ENCODE data around the gene FAM234B. TPM values are rescaled to one million over a fixed set of nuclear protein-coding genes. Genes with fewer than 3 reads are reported as not detected.

FAM234B gene, protein sequence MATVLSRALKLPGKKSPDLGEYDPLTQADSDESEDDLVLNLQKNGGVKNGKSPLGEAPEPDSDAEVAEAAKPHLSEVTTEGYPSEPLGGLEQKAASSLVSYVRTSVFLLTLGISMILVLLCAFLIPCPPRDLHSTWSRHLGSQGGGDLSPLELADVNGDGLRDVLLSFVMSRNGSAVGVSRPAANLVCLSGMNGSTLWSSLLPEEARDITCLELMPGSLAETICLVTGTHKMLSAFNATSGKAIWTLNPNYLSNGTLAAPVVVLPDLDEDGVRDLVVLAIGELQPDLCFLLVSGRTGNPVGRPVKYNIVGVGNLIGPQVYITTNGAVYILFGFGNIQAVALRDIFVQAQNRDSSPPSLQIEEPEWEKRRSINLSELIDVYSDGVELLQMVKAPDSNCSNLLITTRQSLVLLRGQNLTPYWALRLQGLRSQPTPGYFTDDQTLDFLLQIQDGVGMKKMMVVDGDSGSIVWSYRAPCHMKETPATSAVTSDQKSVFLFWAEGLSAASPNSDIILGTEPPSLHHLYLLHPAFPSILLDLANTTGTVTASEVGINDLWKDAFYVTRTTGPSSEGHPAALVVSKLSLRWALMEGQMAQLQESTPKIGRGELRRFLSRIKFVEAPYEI
- 5.3 and 7.6 TPM in 2 replicates for total RNA-seq

GRCh38 chr12:13044002-13044905 is at the start of gene FAM234B:
TSS of gene FAM234B (plus strand) at chr12:13044381. CDS start at chr12:13044404, 23 bp downstream.

GRCh38 chr12:12999959-13000615 is 44.1 kb upstream of the FAM234B start, which contains the start of gene HEBP1:
TSS of gene HEBP1 (minus strand) at chr12:13000265. CDS start at chr12:13000114, 151 bp downstream.

GRCh38 chr12:13103391-13104033 is 59.3 kb downstream of the FAM234B start, which contains the start of gene GSG1:
TSS of gene GSG1 (minus strand) at chr12:13103667. CDS start at chr12:13103512, 155 bp downstream.

Other genes starting within 250 kb of the FAM234B start
- 45.1 and 56.6 TPM in 2 replicates for gene DDX47, start 231.0 kb upstream of the FAM234B start, total RNA-seq
- 2.2 and 2.6 TPM in 2 replicates for gene GPRC5A, start 152.8 kb upstream of the FAM234B start, total RNA-seq
- gene GPRC5D, start 92.2 kb upstream of the FAM234B start, total RNA-seq: not detected in 2 replicates
- 79.5 and 85.8 TPM in 2 replicates for gene HEBP1, start 44.1 kb upstream of the FAM234B start, total RNA-seq
- gene GSG1, start 59.3 kb downstream of the FAM234B start, total RNA-seq: 0.34 and 1.5 TPM in 2 replicates
- gene EMP1, start 152.3 kb downstream of the FAM234B start, total RNA-seq: 465 and 785 TPM in 2 replicates